Uterus (tissue), 2 donors: ENCODE results near the gene MAP3K8.

Experiments used
- POLR2A ChIP-seq, 2 donors: fragments of 450-650 bp; IDR thresholded peaks; one replicate each; pipeline ENCODE4 v1.6.1; 2016; ENCODE audit warnings: antibody characterized with exemption in 2 of 2, mild to moderate bottlenecking in 1 of 2, moderate library complexity in 1 of 2
- TF ChIP-seq, protein P1 (sequence below), 4 experiments: fragments of 200-600 bp in 2 of 4; fragments of 450-650 bp in 2 of 4; sonication (generic) in 2 of 4; IDR thresholded peaks; one replicate each; pipeline ENCODE4 v1.5.1; 2016 to 2019; ENCODE audit warnings: antibody characterized with exemption in 4 of 4, mild to moderate bottlenecking in 2 of 4, moderate library complexity in 1 of 4

GRCh38 chr10:30432622-30433305 is 1.2 kb upstream of the MAP3K8 start:
- TF ChIP-seq POLR2A (IDR thresholded peaks at IDR 0.05): no peak
- TF ChIP-seq, protein P1, sequence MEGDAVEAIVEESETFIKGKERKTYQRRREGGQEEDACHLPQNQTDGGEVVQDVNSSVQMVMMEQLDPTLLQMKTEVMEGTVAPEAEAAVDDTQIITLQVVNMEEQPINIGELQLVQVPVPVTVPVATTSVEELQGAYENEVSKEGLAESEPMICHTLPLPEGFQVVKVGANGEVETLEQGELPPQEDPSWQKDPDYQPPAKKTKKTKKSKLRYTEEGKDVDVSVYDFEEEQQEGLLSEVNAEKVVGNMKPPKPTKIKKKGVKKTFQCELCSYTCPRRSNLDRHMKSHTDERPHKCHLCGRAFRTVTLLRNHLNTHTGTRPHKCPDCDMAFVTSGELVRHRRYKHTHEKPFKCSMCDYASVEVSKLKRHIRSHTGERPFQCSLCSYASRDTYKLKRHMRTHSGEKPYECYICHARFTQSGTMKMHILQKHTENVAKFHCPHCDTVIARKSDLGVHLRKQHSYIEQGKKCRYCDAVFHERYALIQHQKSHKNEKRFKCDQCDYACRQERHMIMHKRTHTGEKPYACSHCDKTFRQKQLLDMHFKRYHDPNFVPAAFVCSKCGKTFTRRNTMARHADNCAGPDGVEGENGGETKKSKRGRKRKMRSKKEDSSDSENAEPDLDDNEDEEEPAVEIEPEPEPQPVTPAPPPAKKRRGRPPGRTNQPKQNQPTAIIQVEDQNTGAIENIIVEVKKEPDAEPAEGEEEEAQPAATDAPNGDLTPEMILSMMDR (IDR thresholded peaks at IDR 0.05): peak in 1 of 4 experiments; percentile 8
